ENCODE data around the gene NACC2.

NACC2 gene

GRCh38 chr9:136081113-136081825 is 13.8 kb downstream of the NACC2 start:
- Histone ChIP-seq H3K36me3 (ENCODE audit: control insufficient read depth in 1 of 2, insufficient read depth in 2 of 2, low read length in 2 of 2) (peaks cover 0 to 8% of the 10 kb centered on the region in 2 donors), H3K27me3 (ENCODE audit: low read depth, low read length) (no peaks in the 10 kb centered on the region), H3K4me3 (ENCODE audit: low read depth in 1 of 2, low read length in 2 of 2) (peak overlapping the region in 1 of 2 donors; percentile 1), H3K9me3 (ENCODE audit: control insufficient read depth in 1 of 2, low read length in 2 of 2) (no peaks in the 10 kb centered on the region), H3K4me1 (ENCODE audit: control insufficient read depth in 1 of 2, insufficient read depth in 2 of 2, low read length in 2 of 2) (peaks cover 5 to 68% of the 10 kb centered on the region in 2 donors), H3K27ac (ENCODE audit: low read length) (no peak overlapping the region)

- no peaks in the 10 kb centered on the region for H3K27me3 ChIP-seq (ENCODE audit: low read depth, low read length)
- peaks cover 0 to 8% of the 10 kb centered on the region in 2 donors for H3K36me3 ChIP-seq (ENCODE audit: control insufficient read depth in 1 of 2, insufficient read depth in 2 of 2, low read length in 2 of 2)
- H3K27ac ChIP-seq (ENCODE audit: low read length) = no peak overlapping the region
- H3K4me1 ChIP-seq (ENCODE audit: control insufficient read depth in 1 of 2, insufficient read depth in 2 of 2, low read length in 2 of 2) = peaks cover 5 to 62% of the 10 kb centered on the region in 2 donors
- H3K9me3 ChIP-seq (ENCODE audit: control insufficient read depth in 1 of 2, low read length in 2 of 2) = no peaks in the 10 kb centered on the region
- no peak overlapping the region for H3K4me3 ChIP-seq (ENCODE audit: low read depth in 1 of 2, low read length in 2 of 2)
These were observed 14.4 kb downstream of the NACC2 start for GRCh38 chr9:136080716-136081112.

GRCh38 chr9:136079916-136080246 is 15.2 kb downstream of the NACC2 start:
- Histone ChIP-seq H3K4me1 (ENCODE audit: control insufficient read depth in 1 of 2, insufficient read depth in 2 of 2, low read length in 2 of 2) (peaks cover 5 to 56% of the 10 kb centered on the region in 2 donors), H3K27ac (ENCODE audit: low read length) (no peak overlapping the region), H3K4me3 (ENCODE audit: low read depth in 1 of 2, low read length in 2 of 2) (peak overlapping the region in 1 of 2 donors; percentile 25), H3K36me3 (ENCODE audit: control insufficient read depth in 1 of 2, insufficient read depth in 2 of 2, low read length in 2 of 2) (peaks cover 0 to 8% of the 10 kb centered on the region in 2 donors), H3K9me3 (ENCODE audit: control insufficient read depth in 1 of 2, low read length in 2 of 2) (no peaks in the 10 kb centered on the region), H3K27me3 (ENCODE audit: low read depth, low read length) (no peaks in the 10 kb centered on the region)

GRCh38 chr9:136079211-136079915 is 15.7 kb downstream of the NACC2 start:
- peaks cover 5 to 53% of the 10 kb centered on the region in 2 donors for H3K4me1 ChIP-seq (ENCODE audit: control insufficient read depth in 1 of 2, insufficient read depth in 2 of 2, low read length in 2 of 2)
- no peak overlapping the region for H3K27ac ChIP-seq (ENCODE audit: low read length)
- no peaks in the 10 kb centered on the region for H3K27me3 ChIP-seq (ENCODE audit: low read depth, low read length)

GRCh38 chr9:136078498-136079011 is 16.5 kb downstream of the NACC2 start:
- Histone ChIP-seq H3K4me3 (ENCODE audit: low read depth in 1 of 2, low read length in 2 of 2) (no peak overlapping the region), H3K4me1 (ENCODE audit: control insufficient read depth in 1 of 2, insufficient read depth in 2 of 2, low read length in 2 of 2) (peaks cover 5 to 49% of the 10 kb centered on the region in 2 donors), H3K9me3 (ENCODE audit: control insufficient read depth in 1 of 2, low read length in 2 of 2) (no peaks in the 10 kb centered on the region), H3K36me3 (ENCODE audit: control insufficient read depth in 1 of 2, insufficient read depth in 2 of 2, low read length in 2 of 2) (peaks cover 0 to 5% of the 10 kb centered on the region in 2 donors), H3K27me3 (ENCODE audit: low read depth, low read length) (no peaks in the 10 kb centered on the region), H3K27ac (ENCODE audit: low read length) (no peak overlapping the region)

More at GRCh38 chr9:136079211-136079915, 15.7 kb downstream of the NACC2 start:
- Histone ChIP-seq H3K36me3 (ENCODE audit: control insufficient read depth in 1 of 2, insufficient read depth in 2 of 2, low read length in 2 of 2) (peaks cover 0 to 8% of the 10 kb centered on the region in 2 donors), H3K4me3 (ENCODE audit: low read depth in 1 of 2, low read length in 2 of 2) (peak overlapping the region in 1 of 2 donors; percentile 25), H3K9me3 (ENCODE audit: control insufficient read depth in 1 of 2, low read length in 2 of 2) (no peaks in the 10 kb centered on the region)

GRCh38 chr9:136078024-136078423 is 17.1 kb downstream of the NACC2 start:
- Histone ChIP-seq H3K36me3 (ENCODE audit: control insufficient read depth in 1 of 2, insufficient read depth in 2 of 2, low read length in 2 of 2) (no peaks in the 10 kb centered on the region), H3K4me3 (ENCODE audit: low read depth in 1 of 2, low read length in 2 of 2) (no peak overlapping the region), H3K9me3 (ENCODE audit: control insufficient read depth in 1 of 2, low read length in 2 of 2) (no peaks in the 10 kb centered on the region), H3K27me3 (ENCODE audit: low read depth, low read length) (no peaks in the 10 kb centered on the region), H3K4me1 (ENCODE audit: control insufficient read depth in 1 of 2, insufficient read depth in 2 of 2, low read length in 2 of 2) (peaks cover 5 to 43% of the 10 kb centered on the region in 2 donors), H3K27ac (ENCODE audit: low read length) (no peak overlapping the region)

GRCh38 chr9:136077491-136077890 is 17.6 kb downstream of the NACC2 start:
- Histone ChIP-seq H3K4me1 (ENCODE audit: control insufficient read depth in 1 of 2, insufficient read depth in 2 of 2, low read length in 2 of 2) (peaks cover 5 to 38% of the 10 kb centered on the region in 2 donors), H3K4me3 (ENCODE audit: low read depth in 1 of 2, low read length in 2 of 2) (no peak overlapping the region), H3K27ac (ENCODE audit: low read length) (no peak overlapping the region), H3K36me3 (ENCODE audit: control insufficient read depth in 1 of 2, insufficient read depth in 2 of 2, low read length in 2 of 2) (no peaks in the 10 kb centered on the region), H3K9me3 (ENCODE audit: control insufficient read depth in 1 of 2, low read length in 2 of 2) (no peaks in the 10 kb centered on the region), H3K27me3 (ENCODE audit: low read depth, low read length) (no peaks in the 10 kb centered on the region)

- Histone ChIP-seq H3K4me1 (ENCODE audit: control insufficient read depth in 1 of 2, insufficient read depth in 2 of 2, low read length in 2 of 2) (peaks cover 5 to 25% of the 10 kb centered on the region in 2 donors), H3K36me3 (ENCODE audit: control insufficient read depth in 1 of 2, insufficient read depth in 2 of 2, low read length in 2 of 2) (no peaks in the 10 kb centered on the region), H3K9me3 (ENCODE audit: control insufficient read depth in 1 of 2, low read length in 2 of 2) (no peaks in the 10 kb centered on the region), H3K4me3 (ENCODE audit: low read depth in 1 of 2, low read length in 2 of 2) (no peak overlapping the region), H3K27ac (ENCODE audit: low read length) (no peak overlapping the region), H3K27me3 (ENCODE audit: low read depth, low read length) (no peaks in the 10 kb centered on the region)
These were observed 19.0 kb downstream of the NACC2 start for GRCh38 chr9:136075881-136076678.

GRCh38 chr9:136075134-136075841 is 19.8 kb downstream of the NACC2 start:
- Histone ChIP-seq H3K27me3 (ENCODE audit: low read depth, low read length) (no peaks in the 10 kb centered on the region), H3K4me3 (ENCODE audit: low read depth in 1 of 2, low read length in 2 of 2) (no peak overlapping the region), H3K9me3 (ENCODE audit: control insufficient read depth in 1 of 2, low read length in 2 of 2) (no peaks in the 10 kb centered on the region), H3K27ac (ENCODE audit: low read length) (no peak overlapping the region), H3K4me1 (ENCODE audit: control insufficient read depth in 1 of 2, insufficient read depth in 2 of 2, low read length in 2 of 2) (peaks cover 5 to 25% of the 10 kb centered on the region in 2 donors), H3K36me3 (ENCODE audit: control insufficient read depth in 1 of 2, insufficient read depth in 2 of 2, low read length in 2 of 2) (no peaks in the 10 kb centered on the region)

- H3K27ac ChIP-seq (ENCODE audit: low read length) = no peak overlapping the region
These were observed 20.4 kb downstream of the NACC2 start for GRCh38 chr9:136074706-136075105.

More at GRCh38 chr9:136074706-136075105, 20.4 kb downstream of the NACC2 start:
- Histone ChIP-seq H3K36me3 (ENCODE audit: control insufficient read depth in 1 of 2, insufficient read depth in 2 of 2, low read length in 2 of 2) (no peaks in the 10 kb centered on the region), H3K9me3 (ENCODE audit: control insufficient read depth in 1 of 2, low read length in 2 of 2) (no peaks in the 10 kb centered on the region), H3K4me1 (ENCODE audit: control insufficient read depth in 1 of 2, insufficient read depth in 2 of 2, low read length in 2 of 2) (peaks cover 5 to 19% of the 10 kb centered on the region in 2 donors), H3K27me3 (ENCODE audit: low read depth, low read length) (no peaks in the 10 kb centered on the region), H3K4me3 (ENCODE audit: low read depth in 1 of 2, low read length in 2 of 2) (no peak overlapping the region)

Measured in muscle layer of duodenum (tissue), 2 donors.